A673 (cell line): ENCODE data around the gene BCDIN3D. TPM values are rescaled to one million over a fixed set of nuclear protein-coding genes. Genes with fewer than 3 reads are reported as not detected.

ENCODE experiments used
- BruUV-seq: library from RNA; stranded (reverse); fragments of 400-500 nt; replicated peaks from 2 replicates; lab custom pipeline; 2021; lab: Mats Ljungman, UMichigan
- CTCF ChIA-PET: fragments of 300-600 bp; sonication (Branson Sonifier 250); formaldehyde crosslinking; loops from one replicate; lab custom pipeline; 2022; ENCODE audit warnings: antibody characterized with exemption; lab: Charles Lee
- POLR2A ChIA-PET: fragments of 300-600 bp; sonication (Branson Sonifier 250); formaldehyde crosslinking; loops from one replicate; lab custom pipeline; 2022; ENCODE audit warnings: antibody characterized with exemption; ENCODE audit not compliant: low non-redundant PET; lab: Charles Lee
- DNase-seq: peaks from one replicate; pipeline ENCODE4 v3.0.0-alpha.2; 2015; ENCODE audit warnings: low spot score
- H3K27ac ChIP-seq: fragments of 200-600 bp; sonication (generic); 2 replicates; pipeline ENCODE4 v1.5.1; 2016; ENCODE audit warnings: mixed run types, low read depth, mild to moderate bottlenecking, mixed read lengths, antibody characterized with exemption, low read length; ENCODE audit not compliant: poor library complexity, severe bottlenecking
- H3K27me3 ChIP-seq: fragments of 200-600 bp; sonication (generic); replicated peaks from 2 replicates; pipeline ENCODE4 v1.6.1; 2017; ENCODE audit warnings: mixed run types, low read depth, mild to moderate bottlenecking, mixed read lengths, antibody characterized with exemption, low read length; ENCODE audit not compliant: insufficient read depth, poor library complexity
- H3K36me3 ChIP-seq: fragments of 200-600 bp; sonication (generic); 2 replicates; pipeline ENCODE4 v1.6.1; 2016; ENCODE audit warnings: mixed run types, mild to moderate bottlenecking, mixed read lengths, antibody characterized with exemption, low read length; ENCODE audit not compliant: insufficient read depth, poor library complexity, severe bottlenecking
- H3K4me1 ChIP-seq: fragments of 200-600 bp; sonication (generic); 2 replicates; pipeline ENCODE4 v1.6.1; 2017; ENCODE audit warnings: mixed run types, mild to moderate bottlenecking, mixed read lengths, antibody characterized with exemption, low read length; ENCODE audit not compliant: insufficient read depth, poor library complexity, severe bottlenecking
- H3K4me3 ChIP-seq: fragments of 200-600 bp; sonication (generic); 2 replicates; pipeline ENCODE4 v1.5.1; 2016; ENCODE audit warnings: low read depth, mixed run types, mild to moderate bottlenecking, mixed read lengths, low read length; ENCODE audit not compliant: poor library complexity, severe bottlenecking
- H3K9me3 ChIP-seq: fragments of 200-600 bp; sonication (generic); 2 replicates; pipeline ENCODE4 v1.6.1; 2016; ENCODE audit warnings: mixed run types, low read depth, mild to moderate bottlenecking, mixed read lengths, antibody characterized with exemption, low read length; ENCODE audit not compliant: poor library complexity, severe bottlenecking
- CTCF ChIP-seq: fragments of 300-800, 200-600 bp; sonication (generic); conservative IDR thresholded peaks from 2 replicates; pipeline ENCODE4 v1.5.1; 2017; ENCODE audit warnings: low read depth, mild to moderate bottlenecking, antibody characterized with exemption, low read length, moderate library complexity, mixed read lengths
- EZH2 ChIP-seq: fragments of 200-600 bp; sonication (generic); IDR thresholded peaks from 2 replicates; pipeline ENCODE4 v1.6.1; 2017; ENCODE audit warnings: borderline replicate concordance, low read depth, mild to moderate bottlenecking, mixed read lengths, antibody characterized with exemption, low read length; ENCODE audit not compliant: poor library complexity, severe bottlenecking
- intact Hi-C: fragments of 100-400 bp; cut with micrococcal nuclease; formaldehyde crosslinking; loops from one replicate; pipeline ENCODE4 v1.10.0; 2022; ENCODE audit not compliant: unreplicated experiment
- total RNA-seq: library from RNA; stranded (reverse); gene quantifications from 2 replicates; pipeline ENCODE4 v1.2.3, GENCODE V29; 2021

Gene BCDIN3D
- total RNA-seq, 1 experiment from 2014 or later: 5.7 TPM

GRCh38 chr12:49792181-49792970, 50.5 kb downstream of the BCDIN3D start:
- POLR2A ChIA-PET: no interaction called here

GRCh38 chr12:49791700-49792099, 51.2 kb downstream of the BCDIN3D start:
- no peak overlapping the region for H3K27ac ChIP-seq
- CTCF ChIA-PET: no interaction called here
- no peaks in the 10 kb centered on the region for H3K36me3 ChIP-seq
- no peaks in the 10 kb centered on the region for H3K4me1 ChIP-seq
- H3K4me3 ChIP-seq: no peak overlapping the region
- H3K27me3 ChIP-seq: no peaks in the 10 kb centered on the region
- POLR2A ChIA-PET: no interaction called here
- intact Hi-C loops: no loop called here
- no TSS peak for BruUV-seq
- no peak for DNase-seq
- H3K9me3 ChIP-seq: no peaks in the 10 kb centered on the region
- no peak for TF ChIP-seq CTCF
- no peak for TF ChIP-seq EZH2

More at GRCh38 chr12:49792181-49792970, 50.5 kb downstream of the BCDIN3D start:
- intact Hi-C loops: no loop called here
- CTCF ChIA-PET: no interaction called here
- Histone ChIP-seq H3K36me3 (no peaks in the 10 kb centered on the region), H3K4me1 (no peaks in the 10 kb centered on the region), H3K27me3 (no peaks in the 10 kb centered on the region), H3K4me3 (no peak overlapping the region), H3K9me3 (no peaks in the 10 kb centered on the region), H3K27ac (no peak overlapping the region)
- DNase-seq: no peak
- no peak for TF ChIP-seq CTCF
- no peak for TF ChIP-seq EZH2
- BruUV-seq: no TSS peak

- intact Hi-C loops: no loop called here
- Histone ChIP-seq H3K4me1 (no peaks in the 10 kb centered on the region), H3K36me3 (no peaks in the 10 kb centered on the region), H3K27ac (no peak overlapping the region), H3K9me3 (no peaks in the 10 kb centered on the region), H3K4me3 (no peak overlapping the region), H3K27me3 (no peaks in the 10 kb centered on the region)
- DNase-seq: no peak
- no peak for TF ChIP-seq CTCF
- no peak for TF ChIP-seq EZH2
- no TSS peak for BruUV-seq
- POLR2A ChIA-PET: interaction anchor here (0.6 kb wide), 1 partner anchor 35 kb away, joined by 3 read pairs; no protein-coding TSS in a partner anchor
- CTCF ChIA-PET: no interaction called here
Measured at GRCh38 chr12:49790741-49791555, 52.0 kb downstream of the BCDIN3D start.
